ENCODE measurements around the gene CALM3.

DNA sequence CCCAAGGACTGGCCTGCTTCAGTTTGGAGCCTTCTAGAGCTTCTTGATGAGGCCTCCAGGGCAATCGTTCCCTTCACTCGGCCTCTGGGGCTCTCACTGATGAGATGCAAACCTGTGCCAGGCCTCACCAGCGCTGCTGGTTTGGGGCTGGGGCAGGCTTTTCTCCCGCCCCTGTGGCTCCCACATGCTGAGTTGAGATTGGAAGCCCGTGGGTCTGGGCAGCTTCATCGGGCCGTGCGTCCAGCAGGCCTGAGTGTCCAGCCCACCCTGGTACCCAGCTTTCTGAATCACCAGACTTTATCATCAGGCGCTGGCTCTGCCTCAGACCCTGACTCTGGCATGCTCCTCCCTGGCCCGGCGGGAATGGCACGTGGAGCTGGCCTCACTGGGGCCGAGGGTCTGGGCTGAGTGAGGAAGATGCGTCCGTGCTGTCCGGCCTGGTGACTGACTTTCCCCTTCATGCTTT, 4.3 kb downstream of the CALM3 start:
- TF ChIP-seq CTCF (conservative IDR thresholded peaks at IDR 0.05; ENCODE audit: low read depth in 2 of 2): no peak
- no peak for TF ChIP-seq EZH2 (IDR thresholded peaks at IDR 0.05; ENCODE audit: low read depth, unreplicated experiment)
- no peak for TF ChIP-seq CREB1 (CRISPR knock-in tag; IDR thresholded peaks at IDR 0.05; ENCODE audit: low read depth)
- TF ChIP-seq EZH2phosphoT487 (IDR thresholded peaks at IDR 0.05; ENCODE audit: unreplicated experiment): no peak
- TF ChIP-seq JUNB (IDR thresholded peaks at IDR 0.05; ENCODE audit: unreplicated experiment): no peak
- TF ChIP-seq POLR2AphosphoS5 (IDR thresholded peaks at IDR 0.05; ENCODE audit: low read depth): no peak
- TF ChIP-seq, protein P1, sequence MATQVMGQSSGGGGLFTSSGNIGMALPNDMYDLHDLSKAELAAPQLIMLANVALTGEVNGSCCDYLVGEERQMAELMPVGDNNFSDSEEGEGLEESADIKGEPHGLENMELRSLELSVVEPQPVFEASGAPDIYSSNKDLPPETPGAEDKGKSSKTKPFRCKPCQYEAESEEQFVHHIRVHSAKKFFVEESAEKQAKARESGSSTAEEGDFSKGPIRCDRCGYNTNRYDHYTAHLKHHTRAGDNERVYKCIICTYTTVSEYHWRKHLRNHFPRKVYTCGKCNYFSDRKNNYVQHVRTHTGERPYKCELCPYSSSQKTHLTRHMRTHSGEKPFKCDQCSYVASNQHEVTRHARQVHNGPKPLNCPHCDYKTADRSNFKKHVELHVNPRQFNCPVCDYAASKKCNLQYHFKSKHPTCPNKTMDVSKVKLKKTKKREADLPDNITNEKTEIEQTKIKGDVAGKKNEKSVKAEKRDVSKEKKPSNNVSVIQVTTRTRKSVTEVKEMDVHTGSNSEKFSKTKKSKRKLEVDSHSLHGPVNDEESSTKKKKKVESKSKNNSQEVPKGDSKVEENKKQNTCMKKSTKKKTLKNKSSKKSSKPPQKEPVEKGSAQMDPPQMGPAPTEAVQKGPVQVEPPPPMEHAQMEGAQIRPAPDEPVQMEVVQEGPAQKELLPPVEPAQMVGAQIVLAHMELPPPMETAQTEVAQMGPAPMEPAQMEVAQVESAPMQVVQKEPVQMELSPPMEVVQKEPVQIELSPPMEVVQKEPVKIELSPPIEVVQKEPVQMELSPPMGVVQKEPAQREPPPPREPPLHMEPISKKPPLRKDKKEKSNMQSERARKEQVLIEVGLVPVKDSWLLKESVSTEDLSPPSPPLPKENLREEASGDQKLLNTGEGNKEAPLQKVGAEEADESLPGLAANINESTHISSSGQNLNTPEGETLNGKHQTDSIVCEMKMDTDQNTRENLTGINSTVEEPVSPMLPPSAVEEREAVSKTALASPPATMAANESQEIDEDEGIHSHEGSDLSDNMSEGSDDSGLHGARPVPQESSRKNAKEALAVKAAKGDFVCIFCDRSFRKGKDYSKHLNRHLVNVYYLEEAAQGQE (IDR thresholded peaks at IDR 0.05; ENCODE audit: unreplicated experiment): no peak

Measured in GM23338 (cell line).